PC-9 (cell line): ENCODE measurements around the gene TBC1D22A. TPM values are rescaled to one million over a fixed set of nuclear protein-coding genes. Genes with fewer than 3 reads are reported as not detected.

Source experiments
- BruUV-seq: library from RNA; stranded (reverse); fragments of 400-500 nt; replicated peaks from 2 replicates; lab custom pipeline; 2021; lab: Mats Ljungman, UMichigan
- CTCF ChIA-PET: fragments of 300-600 bp; sonication (Branson Sonifier 250); formaldehyde crosslinking; loops from one replicate; lab custom pipeline; 2022; ENCODE audit warnings: antibody characterized with exemption; lab: Charles Lee
- POLR2A ChIA-PET: fragments of 300-600 bp; sonication (Branson Sonifier 250); formaldehyde crosslinking; loops from one replicate; lab custom pipeline; 2022; ENCODE audit warnings: antibody characterized with exemption; ENCODE audit not compliant: unreplicated experiment; lab: Charles Lee
- DNase-seq, 2 experiments: peaks; one replicate each; pipeline versions ENCODE4 v3.0.0 to v3.0.0-alpha.2; 2015 to 2022; ENCODE audit warnings: mixed read lengths in 1 of 2
- H2AFZ ChIP-seq: fragments of 200-600 bp; sonication (generic); 2 replicates; pipeline ENCODE4 v1.8.1; 2017; ENCODE audit warnings: antibody characterized with exemption
- H3F3A ChIP-seq: fragments of 200-600 bp; sonication (generic); 2 replicates; pipeline ENCODE4 v1.8.1; 2017; ENCODE audit warnings: antibody characterized with exemption, mild to moderate bottlenecking, low read depth; ENCODE audit not compliant: insufficient read depth
- H3K27ac ChIP-seq: fragments of 200-600 bp; sonication (generic); 2 replicates; pipeline ENCODE4 v1.6.1; 2016; ENCODE audit warnings: mixed run types
- H3K27me3 ChIP-seq: fragments of 200-600 bp; sonication (generic); 2 replicates; pipeline ENCODE4 v1.6.1; 2016; ENCODE audit warnings: low read depth, mixed run types; ENCODE audit not compliant: insufficient read depth
- H3K36me3 ChIP-seq: fragments of 200-600 bp; sonication (generic); 2 replicates; pipeline ENCODE4 v1.6.1; 2016; ENCODE audit warnings: low read depth, mixed run types
- H3K4me1 ChIP-seq: fragments of 200-600 bp; sonication (generic); replicated peaks from 2 replicates; pipeline ENCODE4 v1.6.1; 2016; ENCODE audit warnings: mixed run types; ENCODE audit not compliant: insufficient read depth
- H3K4me2 ChIP-seq: fragments of 200-600 bp; sonication (generic); 2 replicates; pipeline ENCODE4 v1.6.1; 2017; ENCODE audit warnings: mixed run types
- H3K4me3 ChIP-seq: fragments of 200-600 bp; sonication (generic); 2 replicates; pipeline ENCODE4 v1.6.1; 2016; ENCODE audit warnings: mixed run types
- H3K79me2 ChIP-seq: fragments of 200-600 bp; sonication (generic); 2 replicates; pipeline ENCODE4 v1.6.1; 2017; ENCODE audit warnings: low read depth, mixed run types
- H3K9me2 ChIP-seq: fragments of 200-600 bp; sonication (generic); 2 replicates; pipeline ENCODE4 v1.8.1; 2017; ENCODE audit warnings: mild to moderate bottlenecking; ENCODE audit not compliant: insufficient read depth
- H3K9me3 ChIP-seq: fragments of 200-600 bp; sonication (generic); 2 replicates; pipeline ENCODE4 v1.8.1; 2016; ENCODE audit warnings: low read depth; ENCODE audit not compliant: insufficient read depth
- H4K20me1 ChIP-seq: fragments of 200-600 bp; sonication (generic); 2 replicates; pipeline ENCODE4 v1.8.1; 2017; ENCODE audit not compliant: insufficient read depth
- CTCF ChIP-seq: fragments of 200-600 bp; sonication (generic); conservative IDR thresholded peaks from 2 replicates; pipeline ENCODE4 v1.6.1; 2017; ENCODE audit warnings: mixed run types, antibody characterized with exemption, mild to moderate bottlenecking, moderate library complexity
- EZH2 ChIP-seq: fragments of 200-600 bp; sonication (generic); IDR thresholded peaks from 2 replicates; pipeline ENCODE4 v1.8.0; 2017; ENCODE audit warnings: antibody characterized with exemption, low read depth
- intact Hi-C: fragments of 100-400 bp; cut with micrococcal nuclease; formaldehyde crosslinking; loops from one replicate; pipeline ENCODE4 v1.10.0; 2022; ENCODE audit not compliant: unreplicated experiment
- total RNA-seq: library from RNA; stranded (reverse); gene quantifications from 2 replicates; pipeline ENCODE4 v1.2.3, GENCODE V29; 2021

Gene TBC1D22A
- total RNA-seq, 1 experiment from 2014 or later: 40.3 TPM

GRCh38 chr22:46792061-46792796, 29.8 kb downstream of the TBC1D22A start:
- H3K27ac ChIP-seq: no peak overlapping the region
- intact Hi-C loops: no loop called here

GRCh38 chr22:46792841-46793261, 30.4 kb downstream of the TBC1D22A start:
- Histone ChIP-seq H3K27ac (no peak overlapping the region), H2AFZ (no peak overlapping the region), H4K20me1 (peaks cover 34% of the 10 kb centered on the region), H3K4me1 (no peaks in the 10 kb centered on the region), H3K4me3 (no peak overlapping the region), H3K79me2 (peaks cover 7% of the 10 kb centered on the region), H3K9me2 (no peaks in the 10 kb centered on the region), H3F3A (0 out of 2 replicates have a peak, but pooled peaks cover 3% of the 10 kb centered on the region), H3K9me3 (no peaks in the 10 kb centered on the region), H3K27me3 (no peaks in the 10 kb centered on the region), H3K4me2 (no peak overlapping the region), H3K36me3 (0 out of 2 replicates have a peak, but pooled peaks cover 8% of the 10 kb centered on the region)
- ChIA-PET CTCF (no interaction called here), POLR2A (no interaction called here)
- intact Hi-C loops: no loop called here
- TF ChIP-seq EZH2 (no peak), CTCF (no peak)
- DNase-seq: no peak
- BruUV-seq: no TSS peak

More at GRCh38 chr22:46792061-46792796, 29.8 kb downstream of the TBC1D22A start:
- no peaks in the 10 kb centered on the region for H3K4me1 ChIP-seq
- DNase-seq: no peak
- 0 out of 2 replicates have a peak, but pooled peaks cover 8% of the 10 kb centered on the region for H3K36me3 ChIP-seq
- ChIA-PET CTCF (no interaction called here), POLR2A (no interaction called here)
- TF ChIP-seq EZH2 (no peak), CTCF (no peak)
- no peak overlapping the region for H3K4me2 ChIP-seq
- H3K9me2 ChIP-seq: no peaks in the 10 kb centered on the region
- no peaks in the 10 kb centered on the region for H3K27me3 ChIP-seq
- H3F3A ChIP-seq: no peaks in the 10 kb centered on the region
- no peak overlapping the region for H3K4me3 ChIP-seq
- H2AFZ ChIP-seq: no peak overlapping the region
- no TSS peak for BruUV-seq
- peaks cover 13% of the 10 kb centered on the region for H3K79me2 ChIP-seq
- H3K9me3 ChIP-seq: no peaks in the 10 kb centered on the region
- peaks cover 37% of the 10 kb centered on the region for H4K20me1 ChIP-seq

GRCh38 chr22:46793497-46793896, 31.0 kb downstream of the TBC1D22A start:
- CTCF ChIA-PET: no interaction called here
- POLR2A ChIA-PET: no interaction called here
- intact Hi-C loops: no loop called here
- H3K4me3 ChIP-seq: no peak overlapping the region
- 0 out of 2 replicates have a peak, but pooled peaks cover 8% of the 10 kb centered on the region for H3K36me3 ChIP-seq
- no TSS peak for BruUV-seq
- no peak for TF ChIP-seq EZH2
- no peak for TF ChIP-seq CTCF
- no peaks in the 10 kb centered on the region for H3K4me1 ChIP-seq
- no peak overlapping the region for H2AFZ ChIP-seq
- H3K27me3 ChIP-seq: no peaks in the 10 kb centered on the region
- peaks cover 2% of the 10 kb centered on the region for H3K79me2 ChIP-seq
- no peaks in the 10 kb centered on the region for H3K9me3 ChIP-seq
- H3F3A ChIP-seq: 0 out of 2 replicates have a peak, but pooled peaks cover 3% of the 10 kb centered on the region
- H3K4me2 ChIP-seq: no peak overlapping the region
- H4K20me1 ChIP-seq: peaks cover 33% of the 10 kb centered on the region
- H3K27ac ChIP-seq: no peak overlapping the region
- DNase-seq: no peak
- no peaks in the 10 kb centered on the region for H3K9me2 ChIP-seq
